Measurements from ENCODE around the gene PWP2.
"Not testable (repeated sequence)": the region's sequence is repeated elsewhere in the genome, so short reads cannot be mapped to it uniquely, and the experiment has no call there.

DNA sequence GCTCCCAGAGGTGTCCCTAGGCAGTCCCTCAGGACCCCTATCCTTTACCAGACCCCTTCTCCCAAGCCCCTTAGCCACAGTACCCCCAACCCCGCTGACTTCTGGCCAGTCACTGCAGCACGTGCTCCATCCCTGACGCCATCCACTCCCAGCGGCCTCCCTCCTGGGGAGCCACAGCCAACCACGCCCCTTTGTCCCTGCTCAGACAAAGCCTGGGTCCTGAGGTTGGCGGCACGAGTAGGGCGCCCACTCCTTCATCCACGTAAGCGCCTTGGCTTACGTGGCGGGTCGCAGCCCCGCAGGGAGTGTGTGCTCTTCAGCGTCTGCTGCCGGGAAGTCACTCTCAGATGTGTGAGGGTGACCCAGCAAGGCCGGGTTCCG lies 33.3 kb downstream of the PWP2 start:
- TF ChIP-seq POLR2A, POLR2AphosphoS5 (IDR thresholded peaks at IDR 0.05): not testable (repeated sequence)
- TF ChIP-seq, protein P1, sequence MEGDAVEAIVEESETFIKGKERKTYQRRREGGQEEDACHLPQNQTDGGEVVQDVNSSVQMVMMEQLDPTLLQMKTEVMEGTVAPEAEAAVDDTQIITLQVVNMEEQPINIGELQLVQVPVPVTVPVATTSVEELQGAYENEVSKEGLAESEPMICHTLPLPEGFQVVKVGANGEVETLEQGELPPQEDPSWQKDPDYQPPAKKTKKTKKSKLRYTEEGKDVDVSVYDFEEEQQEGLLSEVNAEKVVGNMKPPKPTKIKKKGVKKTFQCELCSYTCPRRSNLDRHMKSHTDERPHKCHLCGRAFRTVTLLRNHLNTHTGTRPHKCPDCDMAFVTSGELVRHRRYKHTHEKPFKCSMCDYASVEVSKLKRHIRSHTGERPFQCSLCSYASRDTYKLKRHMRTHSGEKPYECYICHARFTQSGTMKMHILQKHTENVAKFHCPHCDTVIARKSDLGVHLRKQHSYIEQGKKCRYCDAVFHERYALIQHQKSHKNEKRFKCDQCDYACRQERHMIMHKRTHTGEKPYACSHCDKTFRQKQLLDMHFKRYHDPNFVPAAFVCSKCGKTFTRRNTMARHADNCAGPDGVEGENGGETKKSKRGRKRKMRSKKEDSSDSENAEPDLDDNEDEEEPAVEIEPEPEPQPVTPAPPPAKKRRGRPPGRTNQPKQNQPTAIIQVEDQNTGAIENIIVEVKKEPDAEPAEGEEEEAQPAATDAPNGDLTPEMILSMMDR (IDR thresholded peaks at IDR 0.05), result not testable (repeated sequence)
